NCI-H2029 treated with DMSO at 0.1 percent for 48 hours (cell line): Measurements from ENCODE around the gene UFL1.

ENCODE experiments used
- DNase-seq: peaks from one replicate; lab custom pipeline; 2025; lab: John Stamatoyannopoulos, UW

The UFL1 gene

GRCh38 chr6:96575359-96575758, 53.8 kb downstream of the UFL1 start:
- no peak for DNase-seq

- DNase-seq: no peak
Measured at GRCh38 chr6:96576221-96576620, 54.6 kb downstream of the UFL1 start.

GRCh38 chr6:96582021-96582420, 60.4 kb downstream of the UFL1 start:
- DNase-seq: no peak

GRCh38 chr6:96582436-96582835, 60.8 kb downstream of the UFL1 start:
- DNase-seq: no peak

GRCh38 chr6:96604420-96604819, 82.8 kb downstream of the UFL1 start:
- no peak for DNase-seq
